SK-MEL-5 (cell line): ENCODE measurements around the gene SLC26A5. TPM values are rescaled to one million over a fixed set of nuclear protein-coding genes. Genes with fewer than 3 reads are reported as not detected.

ENCODE experiments used
- DNase-seq: peaks from one replicate; pipeline ENCODE4 v3.0.0-alpha.2; 2016; ENCODE audit warnings: low read depth, low spot score
- in situ Hi-C: cut with HindIII; loops from 2 replicates; pipeline ENCODE4 v1.10.0; 2016; ENCODE audit warnings: low sequenced_read_pairs, high pct_unique_total_duplicates, low pct_unique_long_range_greater_than_20kb
- total RNA-seq: library from RNA; depleted of rRNA; stranded (reverse); fragments of >200 nt; shearing (Covaris generic); gene quantifications from 2 replicates; pipeline ENCODE4 v1.2.3, GENCODE V29; 2014

Gene SLC26A5
- total RNA-seq, 1 experiment from 2014 or later: not detected

DNA sequence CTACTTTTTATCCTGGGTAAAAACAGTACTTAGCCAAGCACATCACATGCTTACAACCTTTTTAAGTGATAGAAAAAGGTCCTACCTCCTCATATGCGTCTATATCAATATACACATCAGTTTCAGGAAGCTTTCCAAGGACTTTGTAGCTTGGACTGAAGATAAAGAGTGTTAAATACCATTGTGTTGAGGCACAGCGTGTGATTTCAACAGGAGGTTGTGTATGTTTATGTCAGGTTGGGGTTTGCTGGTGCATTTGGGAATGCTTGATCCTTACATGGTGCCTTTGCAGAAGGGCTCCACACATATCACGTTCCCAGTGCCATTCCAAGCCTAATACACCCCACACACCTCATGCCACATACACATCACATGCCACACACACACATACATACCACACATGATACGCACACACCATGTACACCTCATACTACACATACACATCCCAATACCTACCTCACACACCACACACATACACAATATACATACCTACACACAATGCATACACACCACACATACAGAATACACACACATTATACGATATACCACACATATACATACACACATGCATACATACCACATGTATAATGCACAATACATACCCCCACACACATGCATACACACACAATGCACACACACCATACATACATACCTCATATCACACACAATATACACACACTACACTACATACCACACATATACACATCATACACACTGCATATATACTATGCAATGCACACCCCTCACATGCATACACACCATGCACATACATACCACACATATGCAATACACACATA is 65.4 kb downstream of the SLC26A5 start:
- in situ Hi-C loops: no loop called here

DNA sequence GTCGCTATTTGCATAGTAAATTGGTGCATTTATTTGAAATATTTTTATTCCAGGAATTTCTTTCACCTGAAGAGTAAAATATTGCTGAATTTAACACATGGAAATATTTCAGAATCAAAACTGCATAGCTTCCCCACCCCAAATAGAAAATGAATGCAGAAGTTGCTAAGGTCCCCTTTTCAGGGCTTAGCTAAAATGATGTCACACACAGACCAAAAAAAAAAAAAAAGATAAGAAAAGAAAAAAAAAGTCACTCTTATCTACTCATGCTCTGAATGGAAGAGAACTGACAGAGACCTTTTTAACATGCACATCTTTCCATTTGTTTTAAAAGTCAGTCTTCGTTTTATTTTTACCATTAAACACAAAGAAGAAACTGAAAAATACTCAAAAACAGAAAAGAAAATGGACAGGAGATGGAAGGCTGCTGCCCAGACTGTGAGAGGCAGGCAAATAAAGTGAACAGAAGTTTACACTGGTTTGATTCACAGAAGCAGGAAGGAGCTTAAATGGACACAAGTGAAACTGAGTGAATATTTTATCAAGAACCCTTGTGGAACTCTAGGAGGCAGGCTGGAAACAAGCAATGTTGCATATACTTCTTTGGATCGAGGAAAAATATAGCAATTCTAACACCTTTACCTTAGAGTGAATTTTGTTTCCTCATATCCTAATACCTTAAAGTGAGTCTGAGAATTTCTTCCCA is 66.6 kb downstream of the SLC26A5 start:
- in situ Hi-C loops: no loop called here
- peak; percentile 41 for DNase-seq

More for the DNA sequence above, 65.4 kb downstream of the SLC26A5 start:
- no peak for DNase-seq

DNA sequence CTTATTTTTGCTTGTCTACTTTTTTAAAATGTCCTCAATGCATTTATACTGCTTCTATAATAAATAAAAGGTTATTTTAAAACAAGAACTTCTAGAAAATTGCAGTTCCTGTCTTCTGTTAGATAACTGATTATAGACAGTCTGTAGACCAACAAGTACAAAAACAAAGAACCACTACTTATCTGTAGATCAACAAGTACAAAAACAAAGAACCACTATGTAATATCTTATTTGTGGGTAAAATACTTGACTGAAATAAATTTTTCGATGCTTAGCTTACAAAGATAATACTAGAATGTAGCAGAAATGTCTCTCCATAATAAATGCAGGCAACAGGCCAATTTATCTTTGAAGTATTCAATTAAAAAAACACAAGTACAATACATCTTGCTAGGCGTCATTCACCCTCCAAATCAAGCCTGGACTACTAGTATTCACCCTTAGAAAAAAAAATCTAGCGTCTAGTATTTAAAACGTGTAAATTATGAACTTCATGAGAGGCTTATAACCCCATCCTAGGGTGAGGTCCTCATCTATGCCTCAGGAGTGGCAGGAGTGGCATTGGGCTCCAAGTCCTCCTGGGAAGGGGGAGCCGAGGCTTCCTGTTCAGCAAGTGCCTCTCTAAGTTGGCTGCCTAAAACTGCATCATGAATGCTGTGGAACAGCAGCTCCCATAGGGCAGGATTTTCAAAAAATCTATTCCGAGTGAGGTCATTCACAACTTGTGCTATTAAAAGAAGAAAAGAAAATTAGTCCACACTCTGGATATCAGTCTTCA is 72.0 kb downstream of the SLC26A5 start:
- in situ Hi-C loops: no loop called here
- DNase-seq: no peak

DNA sequence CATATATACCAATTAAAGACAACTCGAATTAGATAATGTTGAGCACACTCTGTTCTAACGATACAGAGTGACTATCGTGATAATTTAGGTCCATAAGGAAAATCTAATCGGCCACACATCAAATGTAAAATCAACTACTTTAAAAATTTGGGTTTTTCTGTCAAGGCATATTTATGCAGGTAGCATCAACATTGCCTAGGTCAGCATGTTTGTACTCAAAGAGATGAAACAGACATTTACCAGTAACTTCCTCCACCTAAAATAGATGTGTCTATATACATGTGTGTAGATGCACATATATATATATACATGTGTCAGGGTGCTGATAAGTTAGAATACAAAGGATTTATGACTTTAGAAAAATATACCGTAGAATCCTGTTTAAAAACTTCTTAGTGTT is 76.6 kb downstream of the SLC26A5 start:
- no peak for DNase-seq
- in situ Hi-C loops: no loop called here

DNA sequence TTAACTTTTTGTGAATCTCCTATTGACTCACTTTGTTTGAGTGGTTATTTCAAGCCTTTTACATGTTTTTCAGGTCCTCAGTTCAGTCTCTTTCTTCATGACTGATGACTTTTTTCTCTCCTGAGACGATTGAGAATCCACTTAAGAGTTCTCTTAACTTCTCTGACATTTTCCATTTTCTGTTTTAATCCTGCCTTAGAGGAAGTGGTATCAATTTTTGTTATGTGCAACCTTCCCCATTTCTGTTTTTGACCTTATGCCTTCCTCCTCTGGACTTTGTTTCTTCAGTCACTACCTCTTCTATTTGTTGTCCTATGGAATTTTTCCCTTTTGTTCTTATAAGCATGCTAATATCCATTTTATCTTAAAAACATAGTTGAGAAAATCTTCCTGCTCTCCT is 96.2 kb downstream of the SLC26A5 start:
- in situ Hi-C loops: no loop called here
- DNase-seq: no peak

DNA sequence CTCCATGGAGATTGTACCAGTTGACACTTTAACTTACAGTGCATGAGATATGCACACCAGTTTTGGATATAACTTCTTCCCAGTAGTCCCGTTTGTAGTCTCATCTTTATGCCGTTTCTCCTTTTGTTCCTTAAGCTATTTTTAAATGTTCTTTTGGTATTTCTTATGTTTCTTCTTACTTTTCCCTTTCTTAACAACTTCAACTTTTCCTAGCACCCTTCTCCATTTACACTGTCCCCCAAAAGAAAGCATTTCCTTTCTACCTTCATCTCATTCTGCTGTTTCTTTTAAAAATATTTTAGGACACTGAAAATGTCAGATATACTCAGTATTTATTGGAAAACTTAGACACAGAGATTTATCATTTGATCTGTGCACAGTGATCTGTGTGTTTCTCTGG is 97.0 kb downstream of the SLC26A5 start:
- in situ Hi-C loops: no loop called here
- no peak for DNase-seq

DNA sequence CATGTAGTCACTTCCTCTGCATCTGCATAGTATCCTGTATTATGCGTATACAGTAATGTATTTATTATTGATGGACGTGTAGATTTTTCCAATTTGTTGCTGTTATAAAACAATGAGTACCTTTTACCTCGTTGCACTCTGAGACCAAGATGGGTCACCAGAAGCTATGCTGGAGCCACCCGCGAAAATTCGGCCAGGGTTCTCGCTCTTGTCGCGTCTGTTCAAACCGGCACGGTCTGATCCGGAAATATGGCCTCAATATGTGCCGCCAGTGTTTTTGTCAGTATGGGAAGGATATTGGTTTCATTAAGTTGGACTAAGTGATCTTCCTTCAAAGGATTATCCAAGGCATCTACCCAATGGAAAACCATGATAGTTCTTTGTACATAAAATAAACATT is 97.6 kb downstream of the SLC26A5 start:
- in situ Hi-C loops: no loop called here
- no peak for DNase-seq

DNA sequence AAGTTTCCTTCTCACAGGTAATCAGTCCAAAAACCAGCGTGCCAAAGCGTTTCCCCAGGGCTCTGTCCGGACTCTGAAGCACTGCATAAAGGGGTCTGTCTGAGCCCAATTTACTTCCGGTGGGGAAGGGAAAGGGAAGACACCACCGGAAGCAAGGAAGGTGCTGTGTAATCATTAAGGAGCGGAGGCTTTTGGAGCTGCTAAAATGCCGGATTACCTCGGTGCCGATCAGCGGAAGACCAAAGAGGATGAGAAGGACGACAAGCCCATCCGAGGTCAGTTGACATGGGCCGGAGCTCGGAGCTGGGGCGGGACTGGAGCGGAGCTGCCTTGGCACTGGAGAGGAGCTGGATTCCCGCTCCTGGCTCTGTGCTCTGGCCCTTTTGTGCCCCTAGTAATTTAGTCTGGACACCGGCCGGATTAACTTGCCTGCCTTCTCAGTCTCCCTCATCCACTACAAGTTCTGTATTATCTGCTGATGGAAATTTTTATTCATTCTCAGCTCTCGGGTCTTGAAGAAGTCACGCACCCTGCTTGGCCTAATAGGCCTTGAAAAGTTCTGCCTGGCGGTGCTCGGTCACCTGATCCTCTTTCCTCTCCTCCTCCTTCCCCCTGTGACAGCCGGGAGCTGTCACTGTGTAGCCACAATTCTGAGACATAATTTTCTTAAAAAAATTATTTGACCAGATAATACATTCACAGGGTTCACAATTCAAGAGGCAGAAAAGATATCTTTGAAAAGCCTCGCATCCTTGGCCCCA is 98.3 kb downstream of the SLC26A5 start, which contains the start of gene PSMC2:
Gene PSMC2, plus strand, starts transcription at position 137 of the 761 bp plus-strand sequence. Its CDS starts 69 bp downstream, at position 206.
- in situ Hi-C loops: no loop called here
- peak; percentile 96 for DNase-seq

DNA sequence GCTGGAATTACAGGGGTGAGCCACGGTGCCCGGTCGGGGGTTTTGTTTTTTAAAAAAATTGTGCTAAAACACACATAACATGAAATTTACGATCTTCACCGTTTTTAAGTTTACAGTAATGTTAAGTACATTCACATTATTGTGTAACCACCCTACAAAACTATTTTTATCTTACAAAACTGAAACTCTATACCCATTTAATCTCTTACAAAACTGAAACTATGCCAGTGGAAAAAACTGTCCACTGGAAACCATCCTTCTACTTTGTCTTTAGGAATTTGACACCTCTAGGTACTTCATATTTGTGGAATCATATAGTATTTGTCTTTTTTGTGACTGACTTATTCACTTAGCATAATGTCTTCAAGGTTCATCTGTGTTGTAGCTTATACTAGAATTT is 99.6 kb downstream of the SLC26A5 start:
- in situ Hi-C loops: no loop called here
- no peak for DNase-seq

DNA sequence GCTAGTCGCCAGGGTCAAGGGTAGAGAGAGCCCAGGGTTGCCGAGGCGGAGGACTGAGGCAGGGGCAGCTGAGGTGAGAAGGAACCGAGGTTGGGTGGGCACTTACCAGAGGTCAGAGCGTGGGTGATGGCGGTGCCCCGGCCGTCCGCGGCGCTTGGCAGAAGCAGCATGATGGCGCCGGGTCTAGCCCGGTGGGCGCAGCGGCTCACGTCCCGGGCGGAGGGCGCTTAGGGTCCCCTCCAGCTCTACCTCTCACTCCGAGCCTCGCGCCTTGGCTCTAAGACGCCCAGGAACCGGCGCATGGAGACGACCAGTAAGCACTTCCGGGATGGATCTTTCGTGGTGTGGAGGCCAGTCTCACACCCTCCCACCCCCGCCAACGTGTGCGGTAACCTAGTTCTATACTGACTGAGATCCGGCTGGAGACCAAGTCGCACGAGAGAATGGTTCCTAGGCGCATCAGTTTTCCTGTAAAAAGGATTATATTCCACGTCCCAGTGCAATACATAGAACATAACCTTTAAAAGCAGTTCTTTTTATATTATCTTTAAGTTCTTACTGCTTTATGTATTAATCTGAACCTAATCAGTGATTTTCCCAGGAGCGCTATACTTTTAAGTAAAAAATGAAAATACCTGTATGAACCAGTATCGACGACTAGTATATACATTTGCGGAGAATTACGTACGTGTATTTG is 101.4 kb downstream of the SLC26A5 start, which contains the start of gene DNAJC2:
Gene DNAJC2, minus strand, starts transcription at position 315 of the 697 bp plus-strand sequence. Its CDS starts 145 bp downstream, at position 170.
- in situ Hi-C loops: loop anchor here (5.0 kb wide), 1 partner anchor 37 kb away; no protein-coding TSS in a partner anchor
- DNase-seq: peak; percentile 96

DNA sequence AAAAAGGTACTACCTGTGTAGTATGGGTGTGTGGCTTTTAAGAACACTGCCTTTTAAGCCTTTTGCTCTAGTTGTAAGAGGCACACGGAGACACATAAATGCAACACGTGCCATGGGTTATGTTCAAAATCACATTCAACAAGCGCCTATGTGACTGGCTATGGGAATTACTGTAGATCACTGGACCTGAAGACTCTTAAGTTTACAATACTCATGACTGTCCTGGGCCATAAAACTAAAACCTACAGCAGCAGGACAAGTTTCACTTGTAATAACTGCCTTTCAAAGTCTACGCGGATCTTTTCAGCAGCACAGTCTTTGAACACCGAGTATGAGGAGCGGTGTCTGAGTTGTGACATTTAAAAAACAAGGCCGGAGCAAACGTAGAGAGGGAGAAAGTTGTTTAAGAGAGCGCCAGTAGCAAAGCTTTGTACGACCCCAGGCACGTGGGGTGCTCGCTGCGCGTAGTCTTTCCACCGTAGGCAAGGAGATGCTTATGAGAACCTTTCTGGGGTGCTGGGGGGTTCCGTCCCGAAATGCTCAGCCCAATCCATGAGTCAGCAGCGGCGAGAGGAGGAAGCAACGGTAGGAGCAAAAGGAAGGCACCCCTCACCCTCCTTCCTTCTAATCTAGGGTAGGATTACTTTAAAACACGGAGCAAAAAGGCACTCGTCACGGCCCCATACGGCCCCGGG is 102.1 kb downstream of the SLC26A5 start:
- in situ Hi-C loops: loop anchor here (5.0 kb wide), 1 partner anchor 37 kb away; no protein-coding TSS in a partner anchor

DNA sequence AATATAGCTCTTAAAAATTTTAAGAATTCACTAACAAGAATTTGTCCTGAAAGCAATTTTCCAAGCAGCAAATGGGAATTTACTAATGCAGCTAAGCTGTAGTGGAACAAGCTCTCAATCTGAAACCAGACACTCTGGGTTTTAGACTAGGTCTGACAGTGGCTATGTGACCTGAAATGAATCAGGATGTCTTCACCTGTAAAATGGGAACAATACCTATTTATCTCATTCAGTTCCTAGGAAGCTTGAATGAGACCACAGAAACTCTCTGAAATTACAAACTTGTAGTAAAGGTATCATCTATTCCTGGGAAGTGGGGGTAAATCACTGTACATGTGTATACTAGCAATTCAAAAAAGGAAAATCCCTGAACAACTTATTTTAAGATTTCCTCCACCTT is 102.7 kb downstream of the SLC26A5 start:
- in situ Hi-C loops: loop anchor here (5.0 kb wide), 1 partner anchor 36 kb away; no protein-coding TSS in a partner anchor
- DNase-seq: no peak

More for the DNA sequence above, 102.1 kb downstream of the SLC26A5 start:
- DNase-seq: peak; percentile 29

DNA sequence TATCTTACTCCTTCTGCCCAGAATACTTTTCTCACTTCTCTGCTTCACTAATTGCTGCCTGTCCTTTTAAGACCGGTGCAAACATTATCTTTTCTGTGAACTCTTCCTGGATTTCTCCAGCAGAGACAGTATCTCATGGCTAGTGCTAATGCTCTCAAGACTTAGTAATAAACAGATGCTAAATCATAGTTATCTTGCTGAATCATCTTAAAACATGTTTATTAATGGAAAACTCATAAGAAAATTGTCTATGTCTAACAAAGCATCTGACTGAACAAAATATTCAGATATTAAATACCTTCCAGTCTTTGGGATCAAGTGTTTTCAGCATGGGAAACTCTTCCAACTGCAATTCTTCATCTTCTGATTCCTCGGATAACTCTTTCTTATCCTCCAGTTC is 104.5 kb downstream of the SLC26A5 start:
- no peak for DNase-seq
- in situ Hi-C loops: loop anchor here (5.0 kb wide), 1 partner anchor 34 kb away; no protein-coding TSS in a partner anchor

DNA sequence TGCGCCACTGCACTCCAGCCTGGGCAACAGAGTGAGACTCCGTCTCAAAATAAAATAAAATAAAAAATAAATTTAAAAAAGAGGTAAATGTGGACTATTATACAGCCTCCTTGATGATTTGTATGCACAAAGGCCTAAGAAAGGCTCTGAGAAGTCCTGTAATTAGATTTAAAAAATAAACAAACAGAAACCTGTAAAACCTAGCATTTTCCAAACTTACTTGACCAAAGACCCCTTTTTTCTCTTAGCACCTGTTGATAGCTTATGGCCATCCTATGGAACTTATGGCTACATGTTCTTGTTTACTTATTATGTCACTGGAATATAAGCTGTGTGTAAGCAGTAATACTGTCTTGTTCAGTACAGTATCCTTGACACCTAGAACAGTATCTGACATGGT is 107.1 kb downstream of the SLC26A5 start:
- DNase-seq: no peak
- in situ Hi-C loops: no loop called here

DNA sequence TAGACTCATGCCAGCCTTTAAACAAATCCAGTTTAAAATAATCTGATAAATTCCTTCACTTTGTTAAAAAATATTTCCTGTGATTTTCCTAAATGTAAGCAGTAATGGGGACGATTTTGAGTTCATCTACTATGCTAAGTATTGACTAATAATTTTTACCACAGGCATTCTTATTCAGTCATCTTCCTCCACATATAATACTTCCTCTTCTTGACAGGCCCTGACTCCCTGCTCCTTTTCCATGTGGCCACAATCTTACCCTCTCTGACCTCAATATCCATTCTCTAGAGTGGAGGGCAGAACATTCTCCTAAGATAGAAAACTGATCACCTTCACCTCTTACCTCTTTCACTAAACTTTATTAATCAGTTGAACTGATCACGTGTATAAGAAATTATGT is 109.2 kb downstream of the SLC26A5 start:
- DNase-seq: no peak
- in situ Hi-C loops: no loop called here

DNA sequence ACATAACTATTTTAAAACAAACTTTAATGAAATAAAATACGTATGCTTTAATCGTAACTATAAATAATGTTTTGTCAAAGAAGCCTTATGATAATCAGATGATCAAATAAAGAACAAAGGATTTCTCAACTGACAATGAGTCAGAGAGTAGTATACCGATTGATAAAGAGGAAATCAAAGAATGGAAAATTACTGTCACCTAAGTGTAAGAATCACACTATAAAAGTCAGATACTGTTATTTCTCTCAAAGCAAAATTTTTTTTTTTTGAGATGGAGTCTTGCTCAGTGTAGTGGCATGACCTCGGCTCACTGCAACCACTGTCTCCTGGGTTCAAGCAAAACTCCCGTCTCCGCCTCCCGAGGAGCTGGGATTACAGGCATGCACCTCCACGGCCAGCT is 120.3 kb downstream of the SLC26A5 start:
- no peak for DNase-seq
- in situ Hi-C loops: no loop called here
